Measurements from ENCODE around the gene ZFAND3. TPM values are rescaled to one million over a fixed set of nuclear protein-coding genes. Genes with fewer than 3 reads are reported as not detected.

Gene ZFAND3
- total and polyA plus RNA-seq, 10 of the 15 experiments (the other 5 are each of a cell fraction or from before 2014, with no cell fraction given), result 0.90 to 34.4 (median 16.3) TPM

DNA sequence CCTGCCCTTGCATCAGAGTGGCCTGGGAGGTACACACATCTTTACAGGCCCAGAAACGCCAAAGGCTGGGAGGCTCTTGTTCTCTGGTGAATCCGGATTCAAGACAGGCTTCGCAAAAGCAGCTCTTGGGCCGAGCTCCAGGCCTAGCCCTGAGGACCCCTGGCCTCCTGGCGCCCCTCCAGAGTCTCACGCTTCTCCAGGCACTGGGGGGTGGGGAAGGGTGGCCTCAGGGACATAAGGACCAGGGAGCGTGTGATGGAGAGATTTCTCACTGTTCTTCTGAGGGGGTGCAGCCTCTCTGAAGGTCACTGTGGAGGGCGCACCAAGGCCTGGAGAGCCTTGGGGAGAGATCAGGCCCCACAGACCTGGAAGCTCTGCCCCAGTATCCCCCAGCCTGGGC, 349.2 kb downstream of the ZFAND3 start:
- CTCF ChIA-PET, result no interaction called here
- Histone ChIP-seq H3K4me3 (no peak overlapping the region), H3K4me1 (ENCODE audit: control insufficient read depth, insufficient read depth, low read length) (no peaks in the 10 kb centered on the region), H4K20me1 (ENCODE audit: control insufficient read depth, insufficient read depth) (no peaks in the 10 kb centered on the region), H3K9ac (ENCODE audit: control insufficient read depth, insufficient read depth, low read length) (no peak overlapping the region), H3K36me3 (ENCODE audit: control insufficient read depth in 2 of 2, insufficient read depth in 2 of 2, low read length in 1 of 2) (no peaks in the 10 kb centered on the region; a peak in 2 of 4 replicates), H3K4me2 (ENCODE audit: control insufficient read depth, insufficient read depth) (no peak overlapping the region), H3K27me3 (replicated peaks in 1 of 2; ENCODE audit: control insufficient read depth in 2 of 2, insufficient read depth in 2 of 2, low read length in 1 of 2) (no peaks in the 10 kb centered on the region), H3K79me2 (ENCODE audit: control insufficient read depth, insufficient read depth, low read length) (no peaks in the 10 kb centered on the region), H3K9me3 (replicated peaks; ENCODE audit: control insufficient read depth, insufficient read depth, low read length) (no peaks in the 10 kb centered on the region), H2AFZ (ENCODE audit: control insufficient read depth, low read depth, low read length) (no peak overlapping the region), H3K27ac (ENCODE audit: control insufficient read depth, insufficient read depth) (no peak overlapping the region)
- in situ Hi-C loops (cut with MboI), result no loop called here
- RAD21 ChIA-PET (ENCODE audit: unreplicated experiment), result no interaction called here
- POLR2A ChIA-PET, result no interaction called here
- no peak for DNase-seq (ENCODE audit: low read depth, low spot score)
- no peak for FAIRE-seq
- SMC1A ChIA-PET (ENCODE audit: uncharacterized antibody, unreplicated experiment), result no interaction called here
- TF ChIP-seq PAX8 (IDR thresholded peaks at IDR 0.05), result no peak
- no peak for TF ChIP-seq ZNF622 (IDR thresholded peaks at IDR 0.05)
- TF ChIP-seq SIN3A (IDR thresholded peaks at IDR 0.05; ENCODE audit: low read depth, low read length), result no peak
- TF ChIP-seq ZSCAN29 (IDR thresholded peaks at IDR 0.05), result no peak
- no peak for TF ChIP-seq SRF (IDR thresholded peaks at IDR 0.05; ENCODE audit: low read depth in 2 of 2, low read length in 2 of 2)
- TF ChIP-seq CREB1 (IDR thresholded peaks at IDR 0.05; ENCODE audit: low read depth), result no peak
- TF ChIP-seq NR2F1 (conservative IDR thresholded peaks at IDR 0.05), result no peak
- no peak for TF ChIP-seq TBL1XR1 (IDR thresholded peaks at IDR 0.05; ENCODE audit: low read depth, low read length)
- TF ChIP-seq CBFB (IDR thresholded peaks at IDR 0.05; ENCODE audit: low read depth), result no peak
- no peak for TF ChIP-seq PML (IDR thresholded peaks at IDR 0.05; ENCODE audit: low read length)
- TF ChIP-seq, protein P1, sequence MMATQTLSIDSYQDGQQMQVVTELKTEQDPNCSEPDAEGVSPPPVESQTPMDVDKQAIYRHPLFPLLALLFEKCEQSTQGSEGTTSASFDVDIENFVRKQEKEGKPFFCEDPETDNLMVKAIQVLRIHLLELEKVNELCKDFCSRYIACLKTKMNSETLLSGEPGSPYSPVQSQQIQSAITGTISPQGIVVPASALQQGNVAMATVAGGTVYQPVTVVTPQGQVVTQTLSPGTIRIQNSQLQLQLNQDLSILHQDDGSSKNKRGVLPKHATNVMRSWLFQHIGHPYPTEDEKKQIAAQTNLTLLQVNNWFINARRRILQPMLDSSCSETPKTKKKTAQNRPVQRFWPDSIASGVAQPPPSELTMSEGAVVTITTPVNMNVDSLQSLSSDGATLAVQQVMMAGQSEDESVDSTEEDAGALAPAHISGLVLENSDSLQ (IDR thresholded peaks at IDR 0.05), result no peak
- no peak for TF ChIP-seq CBX3 (IDR thresholded peaks at IDR 0.05; ENCODE audit: borderline replicate concordance, low read depth)
- TF ChIP-seq MYB (IDR thresholded peaks at IDR 0.05; ENCODE audit: borderline replicate concordance, low read depth, low read length), result no peak
- TF ChIP-seq BRCA1 (IDR thresholded peaks at IDR 0.05; ENCODE audit: low read depth, low read length), result no peak
- no peak for TF ChIP-seq IRF4 (IDR thresholded peaks at IDR 0.05; ENCODE audit: low read depth, low read length)
- no peak for ATAC-seq
- intact Hi-C loops (cut with micrococcal nuclease; ENCODE audit: unreplicated experiment), result no loop called here
- WGBS (ENCODE audit: insufficient coverage, insufficient replicate concordance, low lambda C conversion rate, missing lambda C conversion rate), result 98% methylated on average over 7 of the region's 8 CpGs
- no TSS peak for BruUV-seq (replicated peaks)
